ENCODE data around the gene ZNF439. TPM values are rescaled to one million over a fixed set of nuclear protein-coding genes. Genes with fewer than 3 reads are reported as not detected.
A peak's percentile ranks its signal among the peaks of the same experiment; 100 is the strongest.

Gene ZNF439
- total and polyA plus RNA-seq, 2 of the 13 experiments (the other 11 are each of a cell fraction or from before 2014, with no cell fraction given): 2.9 to 4.9 TPM

GRCh38 chr19:11814029-11814699 lies 34.4 kb upstream of the ZNF439 start, which contains the start of gene ZNF440 (continued):
- no peak for TF ChIP-seq ZNF253 (CRISPR knock-in tag; IDR thresholded peaks at IDR 0.05; ENCODE audit: borderline replicate concordance)
- no peak for TF ChIP-seq ZNF496 (CRISPR knock-in tag; IDR thresholded peaks at IDR 0.05; ENCODE audit: insufficient replicate concordance)
- TF ChIP-seq ATF7-NPFF (CRISPR knock-in tag; IDR thresholded peaks at IDR 0.05; ENCODE audit: low read depth): peak; percentile 42; the same call in 1 of the 2 replicates
- no peak for TF ChIP-seq ZNF512 (CRISPR knock-in tag; IDR thresholded peaks at IDR 0.05)
- peak; percentile 93; the same call in 1 of the 2 replicates for TF ChIP-seq ZNF337 (CRISPR knock-in tag; IDR thresholded peaks at IDR 0.05; ENCODE audit: borderline replicate concordance, low read depth)
- peak; percentile 80; the same call in 1 of the 2 replicates for TF ChIP-seq ARNT2 (CRISPR knock-in tag; IDR thresholded peaks at IDR 0.05; ENCODE audit: low read depth)
- TF ChIP-seq MXI1 (IDR thresholded peaks at IDR 0.05; ENCODE audit: borderline replicate concordance, low read depth, low read length): no peak
- no peak for TF ChIP-seq ZNF260 (CRISPR knock-in tag; IDR thresholded peaks at IDR 0.05; ENCODE audit: borderline replicate concordance, low read depth)
- no peak for TF ChIP-seq ZBTB14 (CRISPR knock-in tag; IDR thresholded peaks at IDR 0.05)
- TF ChIP-seq ZNF670 (CRISPR knock-in tag; IDR thresholded peaks at IDR 0.05; ENCODE audit: borderline replicate concordance): no peak
- no peak for TF ChIP-seq ZC3H13 (CRISPR knock-in tag; IDR thresholded peaks at IDR 0.05)
- no peak for TF ChIP-seq SMARCC2 (IDR thresholded peaks at IDR 0.05)
- TF ChIP-seq NFE2 (CRISPR knock-in tag; IDR thresholded peaks at IDR 0.05): no peak
- TF ChIP-seq PHB2 (IDR thresholded peaks at IDR 0.05; ENCODE audit: partially characterized antibody): no peak
- TF ChIP-seq ZNF225 (CRISPR knock-in tag; IDR thresholded peaks at IDR 0.05): peak; percentile 4; the same call in 1 of the 2 replicates
- TF ChIP-seq ZNF562 (CRISPR knock-in tag; IDR thresholded peaks at IDR 0.05; ENCODE audit: borderline replicate concordance): no peak
- TF ChIP-seq HMGXB3 (CRISPR knock-in tag; IDR thresholded peaks at IDR 0.05; ENCODE audit: borderline replicate concordance): no peak
